CMK (cell line): ENCODE measurements around the gene CXXC4.

Source experiments
- DNase-seq: peaks from one replicate; pipeline ENCODE4 v3.0.0-alpha.2; 2010; ENCODE audit warnings: low read depth

CXXC4 gene

DNA sequence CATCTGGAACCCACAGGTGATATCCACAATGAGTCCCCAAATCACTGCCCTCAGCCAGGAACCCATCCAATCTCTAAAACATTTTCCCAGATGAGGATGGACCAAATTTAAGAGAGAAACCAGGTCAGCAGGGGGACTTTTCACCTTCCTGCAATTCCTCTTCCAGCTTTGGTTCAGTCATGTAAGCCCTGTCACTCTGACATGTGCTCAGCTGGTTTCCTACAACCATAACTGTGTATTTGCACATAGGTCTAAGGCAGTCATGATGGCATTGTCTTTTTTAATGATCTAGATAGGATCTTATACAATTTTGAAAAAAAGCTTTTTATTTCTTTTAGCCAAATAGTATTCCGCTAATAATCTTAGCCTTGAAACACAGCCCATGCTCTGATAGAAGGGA, 6.5 kb downstream of the CXXC4 start:
- no peak for DNase-seq

- DNase-seq: no peak
These were observed 7.8 kb downstream of the CXXC4 start for GRCh38 chr4:104486716-104487504.

- no peak for DNase-seq
These were observed 19.0 kb downstream of the CXXC4 start for GRCh38 chr4:104475652-104476051.

DNA sequence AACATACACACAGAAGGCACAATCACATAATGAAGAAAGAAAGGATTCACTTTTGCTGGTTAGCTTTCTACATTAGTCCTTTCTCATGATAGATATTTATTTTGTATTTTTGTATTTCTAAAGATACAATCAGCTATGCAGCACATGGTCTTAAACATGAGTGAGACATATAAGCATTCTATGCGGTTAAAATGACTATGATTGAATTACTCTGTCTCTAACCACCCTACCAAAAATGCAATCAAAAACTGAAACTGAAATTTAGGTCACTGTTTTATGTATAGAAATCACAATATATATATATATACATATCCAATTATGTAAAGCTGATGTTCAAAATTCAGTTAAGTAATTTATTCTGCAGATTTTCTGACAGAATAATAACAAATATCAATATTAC, 21.9 kb downstream of the CXXC4 start:
- DNase-seq: no peak

- DNase-seq: no peak
These were observed 23.9 kb downstream of the CXXC4 start for GRCh38 chr4:104470770-104471169.

GRCh38 chr4:104469794-104470193, 24.9 kb downstream of the CXXC4 start:
- DNase-seq: no peak

DNA sequence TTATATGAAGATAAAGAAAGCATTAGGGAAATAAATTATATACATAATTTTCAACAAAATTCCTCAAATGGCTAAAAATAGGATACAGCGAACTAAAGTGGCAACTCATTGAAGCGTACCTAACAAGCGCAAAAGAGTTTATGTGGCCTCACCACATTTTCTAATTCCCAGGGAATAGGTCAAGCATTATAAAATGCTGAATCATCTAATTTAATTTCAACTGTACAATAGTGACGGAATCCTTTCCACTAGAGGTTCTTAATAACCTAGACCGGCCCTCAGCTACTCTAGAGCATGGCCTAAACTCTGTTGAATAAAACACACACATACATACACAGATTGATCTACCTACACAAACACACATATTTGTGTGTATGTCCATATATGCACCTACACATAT, 29.1 kb downstream of the CXXC4 start:
- no peak for DNase-seq

DNA sequence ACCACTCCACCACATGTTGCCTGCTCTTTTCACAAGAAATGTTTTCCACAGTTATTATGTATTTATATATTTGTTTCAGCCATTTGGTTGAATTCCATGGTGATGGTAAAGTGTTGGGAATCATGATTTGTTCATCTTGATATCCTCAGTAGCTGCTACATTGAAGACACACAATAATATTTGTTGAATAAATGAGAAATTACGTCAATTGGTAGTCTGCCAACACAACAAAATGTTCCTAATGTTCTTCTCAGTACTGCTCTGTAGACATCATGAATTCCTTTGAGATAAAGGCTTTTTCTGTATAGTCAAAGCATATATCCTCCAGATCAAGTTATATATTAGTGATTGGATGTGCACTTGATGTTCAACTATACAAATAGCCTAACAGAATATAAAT, 29.5 kb downstream of the CXXC4 start:
- no peak for DNase-seq

DNA sequence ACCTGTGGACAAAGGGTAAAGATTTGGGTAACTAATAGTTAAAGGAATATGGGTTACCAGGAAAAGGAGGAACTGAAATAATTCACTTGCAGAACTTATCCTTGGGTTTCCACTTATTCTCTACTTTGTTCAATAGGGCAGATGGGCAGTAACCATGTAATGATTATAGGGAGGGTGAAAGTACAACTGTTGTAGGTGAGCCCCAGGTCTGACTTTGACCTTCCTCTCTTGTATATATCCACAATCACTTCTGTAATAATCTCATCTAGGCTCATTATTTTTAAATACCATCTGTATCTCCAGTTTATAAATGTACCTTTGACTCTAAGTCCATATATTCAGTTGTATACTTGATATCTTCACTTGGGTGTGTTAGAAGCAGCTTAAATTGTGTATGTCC, 32.1 kb downstream of the CXXC4 start:
- DNase-seq: no peak

- DNase-seq: no peak
These were observed 37.2 kb downstream of the CXXC4 start for GRCh38 chr4:104457308-104457981.

GRCh38 chr4:104451573-104451972, 43.1 kb downstream of the CXXC4 start:
- no peak for DNase-seq

- no peak for DNase-seq
These were observed 45.2 kb downstream of the CXXC4 start for GRCh38 chr4:104449537-104449936.

DNA sequence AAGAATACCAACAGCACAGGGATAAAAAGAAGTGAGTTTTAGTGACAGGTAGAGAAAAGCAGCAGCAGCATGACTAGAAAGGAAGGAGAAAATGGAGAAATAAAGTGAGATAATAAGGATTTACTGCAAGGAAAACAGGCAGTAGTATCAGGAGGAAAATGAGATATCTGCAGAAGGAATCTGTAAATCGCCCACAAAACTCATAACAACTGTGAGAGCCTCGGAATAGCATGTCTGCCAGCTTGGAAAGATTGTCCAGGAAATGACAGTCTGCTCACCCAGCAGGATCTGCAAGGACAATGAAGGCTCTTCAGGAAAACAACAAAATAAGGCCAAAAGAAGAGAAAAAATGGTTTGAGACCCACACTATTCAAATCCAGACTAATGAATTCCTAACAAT, 47.4 kb downstream of the CXXC4 start:
- DNase-seq: no peak

GRCh38 chr4:104446431-104447278, 48.0 kb downstream of the CXXC4 start:
- DNase-seq: no peak

DNA sequence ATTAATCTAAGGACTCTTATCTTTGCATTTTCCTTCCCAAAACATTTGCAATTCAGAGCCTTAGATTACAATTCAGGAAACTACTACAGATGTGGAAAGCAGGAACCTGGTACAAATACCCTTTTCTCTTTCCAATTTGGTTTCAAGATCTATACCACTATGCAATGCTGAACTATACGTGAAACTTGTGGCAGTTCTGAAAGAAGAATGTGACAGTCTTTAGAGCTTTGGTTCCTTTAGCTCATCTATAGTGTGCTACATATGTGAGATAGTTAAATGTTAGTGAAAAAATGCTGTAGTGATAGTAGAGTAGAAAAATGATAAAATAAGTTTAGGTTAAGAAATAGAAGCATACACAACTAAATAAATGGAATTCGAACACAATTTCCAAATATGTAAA, 50.0 kb downstream of the CXXC4 start:
- DNase-seq: no peak

DNA sequence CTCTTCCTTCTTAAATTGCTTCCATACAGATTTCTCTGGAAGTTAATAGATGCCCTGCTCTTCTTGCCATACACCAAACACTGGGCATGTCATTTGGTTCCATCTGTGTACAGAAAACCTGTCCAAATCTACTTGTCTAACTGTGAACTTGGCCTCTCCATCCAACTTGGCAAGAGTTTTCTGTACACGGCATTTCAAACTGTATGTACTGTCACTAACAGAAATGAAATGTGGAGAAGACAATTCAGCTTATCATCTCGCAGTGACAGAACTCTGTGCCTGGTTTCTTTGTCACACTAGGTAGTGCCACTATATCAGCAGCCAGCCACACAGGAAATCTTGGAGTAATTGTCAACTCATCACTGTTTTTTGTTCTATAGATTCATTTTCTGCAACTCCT, 58.2 kb downstream of the CXXC4 start:
- DNase-seq: no peak

- DNase-seq: no peak
These were observed 65.4 kb downstream of the CXXC4 start for GRCh38 chr4:104429150-104429741.

GRCh38 chr4:104425948-104426347, 68.7 kb downstream of the CXXC4 start:
- DNase-seq: no peak

GRCh38 chr4:104424989-104425388, 69.7 kb downstream of the CXXC4 start:
- DNase-seq: no peak

DNA sequence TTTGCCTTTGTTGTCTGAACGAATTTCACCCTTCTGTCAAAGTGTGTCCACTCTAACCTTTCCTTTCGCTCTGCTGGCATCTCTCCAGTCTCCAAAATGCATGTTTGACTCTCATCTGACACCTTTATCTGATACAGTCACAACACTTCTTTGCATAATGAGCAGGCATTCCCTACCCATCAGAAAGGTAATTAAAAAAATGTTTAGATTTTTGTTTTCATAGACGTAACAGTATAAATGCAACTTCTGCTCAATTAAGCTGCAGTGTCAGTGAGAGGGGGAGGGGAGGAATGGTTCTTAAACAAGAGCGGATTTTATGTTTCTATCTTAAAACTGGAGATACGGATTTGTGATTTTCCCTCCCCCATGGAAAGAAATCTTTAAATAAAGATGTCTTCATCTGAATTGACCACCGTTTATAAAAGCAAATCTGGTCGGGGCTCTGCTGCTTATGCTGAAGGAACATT, 70.2 kb downstream of the CXXC4 start:
- DNase-seq: no peak

DNA sequence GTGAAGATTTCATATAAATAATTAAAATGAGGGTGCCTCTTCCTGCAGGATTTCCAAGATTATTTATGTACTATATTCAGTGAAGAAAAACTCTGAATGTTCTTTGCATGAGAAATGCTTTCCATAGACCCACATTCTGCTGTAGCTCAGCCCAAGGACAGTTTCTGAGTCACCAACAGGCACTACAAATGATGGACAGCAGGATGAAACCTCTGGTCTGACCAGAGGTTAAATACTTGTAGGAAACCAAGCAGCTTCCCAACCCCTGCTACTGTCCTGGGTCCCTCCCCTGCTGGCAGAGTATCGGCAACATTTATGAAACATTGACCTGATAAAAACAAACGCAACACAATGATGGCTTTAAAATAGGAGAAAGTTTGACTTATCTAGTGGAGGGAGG, 73.1 kb downstream of the CXXC4 start:
- no peak for DNase-seq

GRCh38 chr4:104420766-104421165, 73.9 kb downstream of the CXXC4 start:
- DNase-seq: no peak
